Prostate gland (tissue), 2 donors: Measurements from ENCODE around the gene ASIC2.

Experiments used
- POLR2A ChIP-seq: fragments of 450-650 bp; IDR thresholded peaks from one replicate; pipeline ENCODE4 v1.6.1; 2016; ENCODE audit warnings: antibody characterized with exemption, mild to moderate bottlenecking
- POLR2AphosphoS5 ChIP-seq: sonication (generic); formaldehyde crosslinking; IDR thresholded peaks from one replicate; pipeline ENCODE4 v1.6.1; 2017; ENCODE audit warnings: antibody characterized with exemption
- TF ChIP-seq, protein P1 (sequence below), 4 experiments: fragments of 200-600 bp in 2 of 4; fragments of 450-650 bp in 2 of 4; sonication (generic) in 2 of 4; IDR thresholded peaks; 1 replicate in 3 of 4; 2 replicates in 1 of 4; pipeline ENCODE4 v1.5.1; 2016 to 2019; ENCODE audit warnings: antibody characterized with exemption in 4 of 4, mild to moderate bottlenecking in 2 of 4, moderate library complexity in 2 of 4

DNA sequence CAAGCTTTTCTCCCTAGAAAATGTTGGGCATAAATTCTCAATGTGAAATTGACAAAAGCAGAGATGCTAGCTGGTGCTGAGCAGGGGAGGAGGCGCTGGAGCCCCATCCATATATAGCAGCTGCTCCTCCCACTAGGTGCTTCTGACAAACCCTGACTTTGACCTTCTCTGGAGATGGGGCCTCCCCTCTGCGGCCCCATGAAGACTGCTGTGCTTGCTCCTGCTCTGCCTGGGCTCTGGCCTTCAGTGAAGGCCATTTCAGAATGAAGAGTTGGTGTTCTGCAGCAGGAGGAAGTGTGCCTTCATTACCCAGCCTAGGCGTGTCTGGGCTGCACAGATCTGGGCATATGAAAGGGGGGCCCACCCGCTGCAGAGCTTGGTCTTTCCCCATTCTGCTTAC is 29.7 kb downstream of the ASIC2 start:
- TF ChIP-seq, protein P1, sequence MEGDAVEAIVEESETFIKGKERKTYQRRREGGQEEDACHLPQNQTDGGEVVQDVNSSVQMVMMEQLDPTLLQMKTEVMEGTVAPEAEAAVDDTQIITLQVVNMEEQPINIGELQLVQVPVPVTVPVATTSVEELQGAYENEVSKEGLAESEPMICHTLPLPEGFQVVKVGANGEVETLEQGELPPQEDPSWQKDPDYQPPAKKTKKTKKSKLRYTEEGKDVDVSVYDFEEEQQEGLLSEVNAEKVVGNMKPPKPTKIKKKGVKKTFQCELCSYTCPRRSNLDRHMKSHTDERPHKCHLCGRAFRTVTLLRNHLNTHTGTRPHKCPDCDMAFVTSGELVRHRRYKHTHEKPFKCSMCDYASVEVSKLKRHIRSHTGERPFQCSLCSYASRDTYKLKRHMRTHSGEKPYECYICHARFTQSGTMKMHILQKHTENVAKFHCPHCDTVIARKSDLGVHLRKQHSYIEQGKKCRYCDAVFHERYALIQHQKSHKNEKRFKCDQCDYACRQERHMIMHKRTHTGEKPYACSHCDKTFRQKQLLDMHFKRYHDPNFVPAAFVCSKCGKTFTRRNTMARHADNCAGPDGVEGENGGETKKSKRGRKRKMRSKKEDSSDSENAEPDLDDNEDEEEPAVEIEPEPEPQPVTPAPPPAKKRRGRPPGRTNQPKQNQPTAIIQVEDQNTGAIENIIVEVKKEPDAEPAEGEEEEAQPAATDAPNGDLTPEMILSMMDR (IDR thresholded peaks at IDR 0.05): no peak
- TF ChIP-seq POLR2AphosphoS5 (no peak), POLR2A (no peak)
